H9 (cell line): Measurements from ENCODE around the gene NKD2. TPM values are rescaled to one million over a fixed set of nuclear protein-coding genes. Genes with fewer than 3 reads are reported as not detected.

Experiments used
- DNase-seq: peaks from one replicate; pipeline ENCODE4 v3.0.0-alpha.2; 2017
- H2AFZ ChIP-seq: one replicate; pipeline ENCODE4 v1.6.1; 2013; ENCODE audit warnings: mild to moderate bottlenecking, low read length, control low read depth, moderate library complexity
- H2AK5ac ChIP-seq: 2 replicates; pipeline ENCODE4 v1.6.1; 2013; ENCODE audit warnings: low read length, control low read depth, mixed read lengths; ENCODE audit not compliant: insufficient read length
- H2BK120ac ChIP-seq: one replicate; pipeline ENCODE4 v1.6.1; 2013; ENCODE audit warnings: low read depth, mild to moderate bottlenecking, low read length, control low read depth, inconsistent platforms; ENCODE audit not compliant: poor library complexity, severe bottlenecking
- H2BK12ac ChIP-seq: 2 replicates; pipeline ENCODE4 v1.6.1; 2013; ENCODE audit warnings: low read length, control low read depth, mixed read lengths, low read depth; ENCODE audit not compliant: insufficient read length
- H2BK15ac ChIP-seq: 2 replicates; pipeline ENCODE4 v1.6.1; 2013; ENCODE audit warnings: low read depth, low read length, control low read depth
- H2BK20ac ChIP-seq: one replicate; pipeline ENCODE4 v1.6.1; 2013; ENCODE audit warnings: low read depth, mild to moderate bottlenecking, low read length, control low read depth, inconsistent platforms; ENCODE audit not compliant: poor library complexity, severe bottlenecking
- H2BK5ac ChIP-seq: 2 replicates; pipeline ENCODE4 v1.6.1; 2013; ENCODE audit warnings: low read length, control low read depth, mixed read lengths; ENCODE audit not compliant: insufficient read length
- H3K14ac ChIP-seq: 2 replicates; pipeline ENCODE4 v1.6.1; 2013; ENCODE audit warnings: low read length, control low read depth; ENCODE audit not compliant: insufficient read depth
- H3K18ac ChIP-seq: 2 replicates; pipeline ENCODE4 v1.6.1; 2013; ENCODE audit warnings: low read depth, mild to moderate bottlenecking, mixed read lengths, low read length, control low read depth; ENCODE audit not compliant: insufficient read length
- H3K23ac ChIP-seq: 2 replicates; pipeline ENCODE4 v1.6.1; 2013; ENCODE audit warnings: low read length, control low read depth, mixed read lengths, low read depth; ENCODE audit not compliant: insufficient read length
- H3K23me2 ChIP-seq: 2 replicates; pipeline ENCODE4 v1.6.1; 2013; ENCODE audit warnings: low read depth, mild to moderate bottlenecking, mixed read lengths, low read length, control low read depth; ENCODE audit not compliant: insufficient read length, poor library complexity, severe bottlenecking
- H3K27ac ChIP-seq: 2 replicates; pipeline ENCODE4 v1.5.1; 2013; ENCODE audit warnings: low read length, control low read depth, mixed read lengths, low read depth; ENCODE audit not compliant: insufficient read length
- H3K27me3 ChIP-seq: 2 replicates; pipeline ENCODE4 v1.6.1; 2013; ENCODE audit warnings: low read length, control low read depth, inconsistent platforms; ENCODE audit not compliant: insufficient read depth
- H3K4ac ChIP-seq: 2 replicates; pipeline ENCODE4 v1.6.1; 2013; ENCODE audit warnings: low read depth, mild to moderate bottlenecking, control low read depth, inconsistent platforms, low read length, moderate library complexity
- H3K4me1 ChIP-seq: 2 replicates; pipeline ENCODE4 v1.6.1; 2013; ENCODE audit warnings: low read length, control low read depth, inconsistent platforms; ENCODE audit not compliant: insufficient read depth
- H3K4me2 ChIP-seq: 2 replicates; pipeline ENCODE4 v1.6.1; 2013; ENCODE audit warnings: low read length, control low read depth, mixed read lengths; ENCODE audit not compliant: insufficient read length, insufficient read depth
- H3K56ac ChIP-seq: 2 replicates; pipeline ENCODE4 v1.6.1; 2013; ENCODE audit warnings: low read depth, mild to moderate bottlenecking, mixed read lengths, low read length, control low read depth; ENCODE audit not compliant: insufficient read length
- H3K79me1 ChIP-seq: 2 replicates; pipeline ENCODE4 v1.6.1; 2013; ENCODE audit warnings: low read depth, mild to moderate bottlenecking, moderate library complexity, low read length, control low read depth, inconsistent platforms; ENCODE audit not compliant: insufficient read depth, poor library complexity, severe bottlenecking
- H3K79me2 ChIP-seq: 2 replicates; pipeline ENCODE4 v1.6.1; 2013; ENCODE audit warnings: low read length, control low read depth, inconsistent platforms; ENCODE audit not compliant: insufficient read depth
- H3K9ac ChIP-seq: 2 replicates; pipeline ENCODE4 v1.6.1; 2013; ENCODE audit warnings: low read length, control low read depth, mixed read lengths; ENCODE audit not compliant: insufficient read length; ENCODE audit errors: extremely low read depth
- H3K9me3 ChIP-seq: one replicate; pipeline ENCODE4 v1.6.1; 2013; ENCODE audit warnings: low read depth, low read length, inconsistent platforms; ENCODE audit not compliant: control insufficient read depth
- H3T11ph ChIP-seq: one replicate; pipeline ENCODE4 v1.6.1; 2013; ENCODE audit warnings: mild to moderate bottlenecking, low read length, control low read depth, inconsistent platforms
- H4K20me1 ChIP-seq: one replicate; pipeline ENCODE4 v1.6.1; 2013; ENCODE audit not compliant: control insufficient read depth, insufficient read length, insufficient read depth
- H4K5ac ChIP-seq: 2 replicates; pipeline ENCODE4 v1.6.1; 2013; ENCODE audit warnings: low read depth, mild to moderate bottlenecking, mixed read lengths, low read length, control low read depth; ENCODE audit not compliant: insufficient read length
- H4K8ac ChIP-seq: replicated peaks from 2 replicates; pipeline ENCODE4 v1.6.1; 2013; ENCODE audit warnings: low read length, control low read depth, mixed read lengths, low read depth; ENCODE audit not compliant: insufficient read length
- H4K91ac ChIP-seq: 2 replicates; pipeline ENCODE4 v1.6.1; 2013; ENCODE audit warnings: low read depth, mild to moderate bottlenecking, moderate library complexity, mixed read lengths, low read length, control low read depth; ENCODE audit not compliant: insufficient read length
- H3K27ac Mint-ChIP-seq, 3 experiments: 2 replicates in 2 of 3; 3 replicates in 1 of 3; pipeline ENCODE4 v1.8.0; 2020 to 2021; ENCODE audit warnings: mixed read lengths in 3 of 3, mild to moderate bottlenecking in 1 of 3, moderate library complexity in 1 of 3
- H3K27me3 Mint-ChIP-seq: 2 replicates; pipeline ENCODE4 v1.8.0; 2021; ENCODE audit warnings: low read depth, mild to moderate bottlenecking, moderate library complexity, mixed read lengths
- H3K36me3 Mint-ChIP-seq, 3 experiments: 2 replicates in 2 of 3; 3 replicates in 1 of 3; pipeline ENCODE4 v1.8.0; 2020 to 2021; ENCODE audit warnings: low read depth in 3 of 3, mixed read lengths in 3 of 3; ENCODE audit not compliant: insufficient read depth in 1 of 3
- H3K4me1 Mint-ChIP-seq, 2 experiments: 2 replicates each; pipeline ENCODE4 v1.8.0; 2020; ENCODE audit warnings: mixed read lengths in 2 of 2
- H3K4me3 Mint-ChIP-seq, 2 experiments: 2 replicates in 1 of 2; 3 replicates in 1 of 2; pipeline ENCODE4 v1.8.0; 2020 to 2021; ENCODE audit warnings: mild to moderate bottlenecking in 2 of 2, mixed read lengths in 2 of 2, moderate library complexity in 1 of 2
- H3K9me3 Mint-ChIP-seq, 2 experiments: 2 replicates in 1 of 2; 3 replicates in 1 of 2; pipeline ENCODE4 v1.8.0; 2020; ENCODE audit warnings: mild to moderate bottlenecking in 2 of 2, mixed read lengths in 2 of 2, moderate library complexity in 1 of 2
- WGBS: extraction: QIAGEN DNeasy Blood & Tissue Kit; methylation state at CpG from one replicate; pipeline ENCODE4 v1.1.7; 2013; ENCODE audit warnings: missing lambda C conversion rate, low lambda C conversion rate, mixed read lengths; ENCODE audit not compliant: insufficient read length; ENCODE audit errors: extremely low coverage; 5-methylcytosine and 5-hydroxymethylcytosine counted together
- total RNA-seq: library from RNA; stranded (reverse); gene quantifications from 2 replicates; pipeline ENCODE4 v1.2.1, GENCODE V29; 2021
- TF ChIP-seq, protein P1 (sequence below): fragments of 200-600 bp; sonication (generic); conservative IDR thresholded peaks from 3 replicates; pipeline ENCODE4 v1.8.0; 2021; ENCODE audit warnings: antibody characterized with exemption, mild to moderate bottlenecking

Gene NKD2
- total RNA-seq, 1 experiment from 2014 or later = 7.3 TPM

- H3K79me2 ChIP-seq = no peaks in the 10 kb centered on the region
- no peak overlapping the region for H3K14ac ChIP-seq
- Mint-ChIP-seq H3K4me3 (no peak overlapping the region), H3K36me3 (peaks cover 9 to 39% (median 30%) of the 10 kb centered on the region in 3 experiments), H3K27ac (no peak overlapping the region), H3K4me1 (no peaks in the 10 kb centered on the region), H3K9me3 (no peaks in the 10 kb centered on the region), H3K27me3 (no peaks in the 10 kb centered on the region)
- H4K5ac ChIP-seq = no peak overlapping the region
- H2BK120ac ChIP-seq = no peak overlapping the region
- H3K27me3 ChIP-seq = no peaks in the 10 kb centered on the region
- H4K20me1 ChIP-seq = no peaks in the 10 kb centered on the region
- H3K4me2 ChIP-seq = no peak overlapping the region
- H2BK20ac ChIP-seq = no peak overlapping the region
- H3K4ac ChIP-seq = no peak overlapping the region
- H3K9me3 ChIP-seq = no peaks in the 10 kb centered on the region
- H3K9ac ChIP-seq = no peak overlapping the region
- H2BK15ac ChIP-seq = no peak overlapping the region
- TF ChIP-seq, protein P1, sequence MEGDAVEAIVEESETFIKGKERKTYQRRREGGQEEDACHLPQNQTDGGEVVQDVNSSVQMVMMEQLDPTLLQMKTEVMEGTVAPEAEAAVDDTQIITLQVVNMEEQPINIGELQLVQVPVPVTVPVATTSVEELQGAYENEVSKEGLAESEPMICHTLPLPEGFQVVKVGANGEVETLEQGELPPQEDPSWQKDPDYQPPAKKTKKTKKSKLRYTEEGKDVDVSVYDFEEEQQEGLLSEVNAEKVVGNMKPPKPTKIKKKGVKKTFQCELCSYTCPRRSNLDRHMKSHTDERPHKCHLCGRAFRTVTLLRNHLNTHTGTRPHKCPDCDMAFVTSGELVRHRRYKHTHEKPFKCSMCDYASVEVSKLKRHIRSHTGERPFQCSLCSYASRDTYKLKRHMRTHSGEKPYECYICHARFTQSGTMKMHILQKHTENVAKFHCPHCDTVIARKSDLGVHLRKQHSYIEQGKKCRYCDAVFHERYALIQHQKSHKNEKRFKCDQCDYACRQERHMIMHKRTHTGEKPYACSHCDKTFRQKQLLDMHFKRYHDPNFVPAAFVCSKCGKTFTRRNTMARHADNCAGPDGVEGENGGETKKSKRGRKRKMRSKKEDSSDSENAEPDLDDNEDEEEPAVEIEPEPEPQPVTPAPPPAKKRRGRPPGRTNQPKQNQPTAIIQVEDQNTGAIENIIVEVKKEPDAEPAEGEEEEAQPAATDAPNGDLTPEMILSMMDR = no peak
- H3K56ac ChIP-seq = no peak overlapping the region
- no peak overlapping the region for H3T11ph ChIP-seq
- no peak overlapping the region for H4K8ac ChIP-seq
- no peak overlapping the region for H2BK12ac ChIP-seq
- H3K27ac ChIP-seq = no peak overlapping the region
- H2AFZ ChIP-seq = no peak overlapping the region
- no peak overlapping the region for H2AK5ac ChIP-seq
- WGBS = no CpG with 5 or more reads among the region's 36 CpGs
- no peaks in the 10 kb centered on the region for H3K79me1 ChIP-seq
- no peaks in the 10 kb centered on the region for H3K4me1 ChIP-seq
- H4K91ac ChIP-seq = no peak overlapping the region
- DNase-seq = no peak
- H3K18ac ChIP-seq = no peak overlapping the region
- H3K23me2 ChIP-seq = no peaks in the 10 kb centered on the region
- H2BK5ac ChIP-seq = no peak overlapping the region
- H3K23ac ChIP-seq = no peak overlapping the region
Observed at GRCh38 chr5:1057485-1058082, 49.0 kb downstream of the NKD2 start.
